HG03103 (cell line): ENCODE measurements around the gene TACC2.
"Not testable (repeated sequence)": the region's sequence is repeated elsewhere in the genome, so short reads cannot be mapped to it uniquely, and the experiment has no call there.

ENCODE experiments used
- ATAC-seq: cut with Tn5 transposase; IDR thresholded peaks from one replicate; pipeline ENCODE4 v1.9.1; 2021; ENCODE audit warnings: low read depth; ENCODE audit not compliant: unreplicated experiment

Gene TACC2

DNA sequence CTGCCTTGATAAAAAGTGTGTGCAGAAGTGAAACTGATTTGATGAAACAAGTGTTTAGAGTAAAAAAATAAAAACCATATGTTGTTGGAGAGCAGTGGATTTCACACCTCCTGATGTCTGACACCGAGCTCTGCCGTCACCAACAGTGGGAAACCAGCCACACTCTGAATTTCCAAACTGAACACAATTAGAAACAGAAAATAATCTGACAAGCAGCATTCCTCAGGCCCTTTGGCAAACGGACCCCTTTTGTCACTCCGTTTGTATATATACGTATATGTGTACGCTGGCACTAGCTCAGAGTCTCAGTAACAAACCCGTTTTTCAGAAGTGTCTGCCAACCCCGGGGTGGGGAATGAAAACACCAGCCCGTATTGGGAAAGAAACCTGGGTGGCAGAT lies 32.4 kb downstream of the TACC2 start:
- ATAC-seq = no peak

DNA sequence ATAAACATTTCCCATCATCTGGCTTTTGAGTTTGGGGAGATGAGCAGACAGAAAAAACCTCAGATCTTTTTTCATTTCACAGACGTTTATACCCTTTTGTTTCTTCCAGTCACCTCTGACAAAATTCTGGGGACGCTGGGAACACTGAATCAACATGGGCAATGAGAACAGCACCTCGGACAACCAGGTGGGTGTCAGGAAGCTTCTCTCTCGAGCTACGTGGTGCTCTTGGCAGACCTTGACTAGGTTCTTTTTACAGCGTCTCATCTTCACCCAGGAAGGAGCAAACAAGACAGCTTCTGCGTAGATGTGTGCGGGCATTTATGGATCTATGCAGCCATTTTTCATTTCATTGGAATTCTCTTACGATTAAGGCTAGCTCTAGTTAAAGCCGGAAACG lies 32.9 kb downstream of the TACC2 start:
- ATAC-seq = no peak

DNA sequence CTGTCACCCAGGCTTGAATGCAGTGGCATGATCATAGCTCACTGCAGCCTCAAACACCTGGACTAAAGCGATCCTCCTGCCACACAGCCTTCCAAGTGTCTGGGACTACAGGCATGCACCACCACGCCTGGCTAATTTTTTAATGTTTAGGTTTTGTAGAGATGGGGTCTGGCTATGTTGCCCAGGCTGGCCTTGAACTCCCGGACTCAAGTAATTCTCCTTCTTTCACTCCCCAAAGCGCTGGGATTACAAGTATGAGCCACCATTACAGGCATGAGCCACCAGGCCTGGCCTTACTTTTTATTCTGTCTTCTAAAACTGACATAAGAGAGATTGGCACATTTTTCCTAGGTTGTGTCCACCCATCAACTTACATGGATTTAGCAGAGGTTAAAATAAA lies 33.3 kb downstream of the TACC2 start:
- no peak for ATAC-seq

DNA sequence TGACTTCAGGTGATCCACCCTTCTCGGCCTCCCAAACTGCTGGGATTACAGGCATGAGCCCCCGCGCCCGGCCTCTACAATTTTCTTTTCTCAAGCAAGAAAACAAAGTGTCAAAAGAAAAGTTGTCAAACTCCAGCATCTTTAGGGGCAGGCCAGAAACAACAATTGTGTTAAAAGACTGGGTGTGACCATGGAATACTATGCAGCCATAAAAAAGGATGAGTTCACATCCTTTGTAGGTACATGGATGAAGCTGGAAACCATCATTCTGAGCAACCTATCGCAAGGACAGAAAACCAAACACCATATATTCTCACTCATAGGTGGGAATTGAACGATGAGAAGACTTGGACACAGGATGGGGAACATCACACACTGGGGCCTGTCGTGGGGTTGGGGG lies 34.3 kb downstream of the TACC2 start:
- not testable (repeated sequence) for ATAC-seq

DNA sequence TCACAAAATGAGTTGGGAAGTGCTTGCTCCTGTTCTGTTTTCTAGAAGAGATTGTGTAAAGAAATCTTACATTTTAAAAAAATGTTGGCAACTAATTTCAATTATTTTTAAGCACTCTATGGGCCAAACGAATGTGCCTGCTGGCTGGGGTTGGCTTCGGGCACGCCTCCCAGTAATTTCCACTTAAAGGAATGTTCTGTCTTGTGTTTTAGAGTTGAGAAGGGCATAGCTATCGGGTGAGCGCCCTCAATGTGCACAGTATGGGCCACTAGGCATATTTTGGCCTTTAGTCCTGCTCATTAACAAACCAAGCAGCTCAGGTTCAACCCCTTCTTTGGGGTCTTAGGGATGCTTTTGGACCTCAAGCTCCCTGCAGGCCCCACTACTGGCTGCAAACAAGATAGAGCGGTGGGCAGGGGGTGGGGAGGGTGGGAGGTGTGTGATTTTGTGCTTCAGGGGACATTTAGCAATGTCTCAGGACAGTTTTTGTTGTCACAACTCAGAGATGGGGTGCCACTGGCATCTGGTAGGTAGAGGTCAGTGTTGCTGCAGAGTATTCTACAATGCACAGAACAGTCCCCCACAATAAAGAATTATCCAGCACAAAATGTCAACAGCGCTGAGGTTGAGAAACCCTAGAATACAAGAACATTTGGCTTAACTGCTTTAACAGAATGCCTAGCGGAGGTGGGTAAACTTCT lies 40.7 kb downstream of the TACC2 start:
- ATAC-seq = no peak

DNA sequence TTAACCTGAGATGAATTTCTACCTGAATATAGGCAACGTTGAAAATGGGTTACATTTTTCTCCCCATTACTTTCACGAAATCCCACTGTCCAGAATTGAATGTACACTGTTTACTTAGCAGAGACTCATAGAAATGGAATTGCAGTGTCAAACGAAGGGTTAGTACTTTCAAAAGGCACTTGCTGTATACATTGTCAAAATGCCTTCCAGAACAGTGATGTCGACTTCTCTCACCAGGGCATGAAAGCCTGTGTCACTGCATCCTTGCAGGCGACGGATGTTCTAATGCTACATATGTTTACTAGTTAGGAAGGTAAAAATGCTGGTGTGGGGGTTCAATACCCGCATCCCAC lies 41.2 kb downstream of the TACC2 start:
- ATAC-seq = no peak

DNA sequence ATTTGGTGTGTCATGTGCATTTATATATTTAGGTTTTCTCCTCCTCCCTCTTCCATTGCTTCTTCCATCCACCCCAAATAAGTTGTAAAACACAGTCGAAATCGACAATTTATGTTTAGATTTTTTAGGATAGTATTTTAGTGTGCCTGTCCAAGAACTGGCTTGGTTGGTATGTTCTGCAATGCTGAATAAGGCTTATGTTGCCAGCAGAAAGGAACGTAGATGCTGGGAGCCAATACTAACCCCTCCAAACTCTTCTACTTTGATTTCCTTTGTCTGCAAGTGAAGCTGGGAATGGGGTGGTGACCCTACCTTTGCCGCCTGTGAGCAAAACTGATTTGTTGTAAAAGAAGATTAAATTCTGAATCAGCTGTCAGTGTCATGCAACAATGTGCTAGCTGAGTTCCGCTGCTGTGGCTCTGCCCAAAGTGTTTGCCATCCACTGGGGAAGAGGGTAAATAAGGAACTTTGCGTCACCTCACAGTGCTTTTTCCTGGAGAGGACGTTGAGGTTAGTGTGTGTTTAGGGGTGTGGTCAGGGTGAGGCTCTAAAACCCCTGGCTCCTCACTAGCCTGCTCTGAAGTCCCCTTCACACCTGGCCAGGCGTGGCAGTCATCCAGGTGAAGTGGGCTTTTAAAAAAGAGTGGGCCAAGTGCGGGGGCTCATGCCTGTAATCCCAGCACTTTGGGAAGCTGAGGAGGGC lies 44.4 kb downstream of the TACC2 start:
- ATAC-seq = no peak

DNA sequence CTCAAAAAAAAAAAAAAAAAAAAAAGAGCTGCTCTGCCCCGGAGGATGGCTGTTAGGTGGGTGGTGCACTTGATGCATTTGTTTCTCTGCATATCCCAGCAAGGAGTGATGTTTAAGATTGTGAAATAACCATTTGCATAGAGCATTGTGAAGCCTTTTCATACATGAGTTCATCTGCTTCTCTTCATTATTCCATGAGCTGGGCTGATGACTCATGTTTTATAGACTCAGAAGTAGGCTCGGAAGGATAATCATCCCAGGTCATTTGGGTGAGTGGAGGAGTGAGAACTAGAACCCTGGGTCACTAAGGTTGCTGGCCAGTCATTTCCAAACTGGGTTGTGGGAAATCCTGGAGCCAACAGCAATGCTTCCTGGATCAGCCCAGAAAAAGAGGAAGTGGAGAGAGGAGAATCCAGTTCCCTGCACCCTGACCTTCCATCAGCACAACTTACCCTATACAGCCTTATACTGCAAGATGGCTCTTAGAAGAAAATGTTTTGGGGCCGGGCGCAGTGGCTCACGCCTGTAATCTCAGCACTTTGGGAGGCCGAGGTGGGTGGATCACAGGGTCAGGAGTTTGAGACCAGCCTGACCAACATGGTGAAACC lies 45.3 kb downstream of the TACC2 start:
- no peak for ATAC-seq

DNA sequence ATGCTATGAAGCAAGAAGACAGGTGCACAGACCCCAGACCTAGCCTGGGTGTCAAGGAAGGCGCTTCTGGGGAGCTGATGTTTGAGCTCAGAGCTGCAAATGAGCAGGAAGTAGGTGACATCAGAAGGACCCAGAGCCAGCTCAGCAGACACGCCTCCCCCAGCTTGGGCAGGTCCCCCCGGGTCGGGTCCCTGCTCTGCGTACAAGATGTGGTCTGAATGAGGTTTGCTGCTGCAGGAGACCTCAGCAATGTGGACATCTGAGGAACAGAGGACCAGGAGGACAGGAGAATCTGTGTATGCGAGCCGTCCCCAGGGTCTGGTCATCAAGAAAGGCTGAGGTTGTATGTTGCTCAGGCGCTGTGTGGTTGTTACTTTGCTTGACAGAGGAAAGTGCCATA lies 51.8 kb downstream of the TACC2 start:
- ATAC-seq = no peak

DNA sequence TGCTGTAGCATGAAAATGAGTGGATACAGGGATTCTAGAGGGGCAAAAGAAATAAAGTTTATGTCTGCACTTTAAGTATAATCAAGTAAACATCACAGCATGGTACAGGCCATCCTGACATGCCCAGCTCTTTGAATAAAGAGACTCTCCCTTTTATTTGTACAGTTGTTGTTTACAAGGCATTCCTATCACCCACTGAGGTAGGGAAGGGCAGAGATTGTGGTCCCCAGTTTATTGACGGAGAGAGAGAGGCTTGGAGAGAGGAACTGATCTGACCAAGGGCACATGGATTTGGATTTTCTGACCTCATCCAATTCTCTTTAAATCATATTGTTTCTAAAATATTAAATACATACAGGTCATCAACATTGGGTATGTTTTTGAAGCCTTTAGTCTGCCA lies 53.9 kb downstream of the TACC2 start:
- ATAC-seq = no peak

DNA sequence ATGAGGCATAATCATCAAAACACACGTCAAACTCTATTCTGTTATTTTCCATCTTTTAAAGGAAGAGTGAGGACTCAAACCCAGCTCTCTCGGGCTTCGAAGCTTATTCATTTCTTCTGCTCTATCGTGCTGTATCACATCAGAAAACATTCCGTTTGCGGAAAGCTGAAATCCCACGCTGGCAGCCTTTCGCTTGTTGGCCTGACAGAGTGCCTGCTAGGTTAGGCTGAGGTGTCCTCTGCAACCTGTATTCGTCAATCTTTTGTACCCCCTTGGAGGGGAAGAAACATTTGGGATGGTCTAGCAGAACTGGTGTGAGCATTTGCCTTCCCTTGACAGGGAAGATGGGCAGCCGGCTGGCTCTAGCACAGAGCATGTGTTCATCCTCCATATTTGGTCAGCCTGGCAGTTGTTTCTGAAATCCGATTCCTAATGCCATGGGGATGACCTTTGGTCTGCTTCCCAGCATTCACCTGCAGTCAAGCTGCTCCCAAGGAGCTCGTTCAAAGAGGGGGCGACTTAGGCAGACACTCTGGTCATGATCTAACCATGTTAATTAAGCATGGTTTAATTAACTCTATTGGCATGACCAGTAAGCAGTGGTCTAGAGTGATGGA lies 55.2 kb downstream of the TACC2 start:
- no peak for ATAC-seq

DNA sequence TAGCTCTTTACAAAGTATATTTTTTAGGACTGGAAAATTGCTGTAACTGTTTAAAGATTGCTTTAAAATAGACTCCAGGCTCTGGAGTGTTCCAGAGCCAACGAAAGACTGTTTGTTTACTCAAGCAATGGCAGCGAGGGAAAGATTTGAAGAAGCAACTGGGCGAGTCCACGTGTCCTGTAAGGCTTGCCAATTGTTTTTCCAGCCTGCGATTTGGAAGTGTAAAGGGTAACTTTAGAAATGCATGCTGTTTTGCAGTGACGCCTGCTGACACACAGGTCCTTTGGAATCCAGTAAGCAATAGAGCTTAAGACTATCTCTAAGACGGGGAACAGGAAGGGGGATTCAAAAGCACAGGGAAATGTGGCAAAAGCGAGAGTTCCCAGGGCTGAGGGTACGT lies 55.8 kb downstream of the TACC2 start:
- no peak for ATAC-seq

DNA sequence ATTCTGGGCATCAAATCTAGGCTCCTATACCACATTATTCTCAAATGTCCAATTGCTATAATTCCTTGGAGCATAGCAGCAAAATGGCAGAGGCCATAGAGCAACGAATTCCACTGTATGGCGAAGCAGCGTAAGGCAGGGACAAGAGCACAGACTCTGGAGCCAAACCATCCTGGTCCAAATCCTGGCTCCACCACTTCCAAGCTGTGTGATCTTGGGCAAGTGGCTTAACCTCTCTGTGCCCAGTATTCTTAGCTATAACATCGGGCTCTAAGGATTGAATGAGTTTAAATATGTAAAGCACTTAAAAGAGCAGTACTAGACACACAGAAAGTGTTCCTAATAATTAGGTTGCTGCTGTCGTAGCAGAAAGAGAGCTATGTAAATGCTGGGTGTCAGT lies 56.2 kb downstream of the TACC2 start:
- no peak for ATAC-seq

DNA sequence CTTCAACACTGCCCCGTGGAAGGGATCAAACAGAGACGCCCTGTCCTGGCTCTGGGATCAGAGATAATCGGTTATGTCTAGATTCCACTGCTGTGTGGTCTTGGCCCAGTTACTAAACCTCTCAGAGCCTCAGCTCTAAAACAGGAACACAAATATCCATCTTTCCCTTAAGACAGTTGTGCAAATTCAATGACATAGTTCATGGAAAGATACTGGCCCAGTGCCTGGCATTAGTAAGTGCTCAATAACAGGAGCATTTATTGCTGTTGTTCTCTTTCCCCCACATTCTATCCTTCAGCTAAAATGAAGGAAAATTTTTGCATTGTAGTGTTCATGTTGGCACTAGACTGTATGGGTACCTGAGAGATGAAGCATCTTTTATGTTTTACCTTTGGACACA lies 58.6 kb downstream of the TACC2 start:
- ATAC-seq = no peak

DNA sequence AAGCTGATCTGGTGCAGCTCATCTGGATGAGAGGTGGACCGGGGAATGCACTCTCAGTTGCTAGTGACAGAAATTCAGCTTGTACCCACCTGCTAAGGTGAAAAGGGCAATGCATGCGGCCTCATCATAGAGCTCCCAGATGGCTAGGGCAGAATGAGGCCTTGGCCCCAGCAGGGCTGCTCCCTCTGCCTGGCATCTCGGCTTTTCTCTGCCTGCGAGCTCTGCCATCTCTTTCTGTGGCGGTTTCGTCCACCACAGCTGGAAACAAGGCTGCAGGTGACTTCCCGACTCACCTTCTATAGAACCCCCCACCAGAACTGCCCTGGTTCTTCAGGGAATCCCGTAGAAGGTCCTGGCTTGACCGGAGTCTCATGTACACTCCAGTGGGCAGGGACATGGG lies 60.1 kb downstream of the TACC2 start:
- ATAC-seq = no peak

DNA sequence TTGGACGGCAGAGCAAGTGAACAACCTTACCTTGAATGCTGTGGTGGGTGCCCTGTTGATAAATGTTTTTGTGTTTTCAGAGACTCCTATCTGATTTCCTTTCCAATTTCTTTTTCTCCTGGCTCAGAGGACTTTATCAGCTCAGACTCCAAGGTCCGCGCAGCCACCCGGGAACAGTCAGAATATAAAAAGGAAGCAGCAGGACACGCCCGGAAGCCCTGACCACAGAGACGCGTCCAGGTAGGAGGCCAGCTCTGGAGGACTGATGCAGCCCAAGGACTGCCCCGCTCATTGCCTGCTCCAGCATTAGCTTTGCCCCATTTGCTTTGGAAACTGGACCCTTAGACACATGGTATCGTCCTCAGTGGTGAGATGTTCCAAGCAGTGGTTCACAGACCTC lies 61.3 kb downstream of the TACC2 start:
- no peak for ATAC-seq

DNA sequence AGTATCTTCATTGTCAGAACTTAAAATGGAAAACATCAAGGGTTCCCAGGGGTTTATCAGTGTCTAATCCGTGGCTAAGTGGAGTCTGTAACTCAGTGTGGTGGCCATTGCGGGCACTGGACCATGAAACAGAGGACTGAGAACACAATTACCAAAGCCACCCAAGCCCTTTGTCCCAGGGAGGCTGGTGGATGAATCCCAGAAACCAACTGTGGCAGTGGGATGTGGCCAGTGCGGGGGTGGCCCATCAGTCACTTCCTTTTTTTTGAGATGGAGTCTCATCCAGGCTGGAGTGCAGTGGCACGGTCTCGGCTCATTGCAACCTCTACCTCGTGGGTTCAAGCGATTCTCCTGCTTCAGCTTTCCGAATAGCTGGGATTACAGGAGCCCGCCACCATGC lies 61.8 kb downstream of the TACC2 start:
- no peak for ATAC-seq

DNA sequence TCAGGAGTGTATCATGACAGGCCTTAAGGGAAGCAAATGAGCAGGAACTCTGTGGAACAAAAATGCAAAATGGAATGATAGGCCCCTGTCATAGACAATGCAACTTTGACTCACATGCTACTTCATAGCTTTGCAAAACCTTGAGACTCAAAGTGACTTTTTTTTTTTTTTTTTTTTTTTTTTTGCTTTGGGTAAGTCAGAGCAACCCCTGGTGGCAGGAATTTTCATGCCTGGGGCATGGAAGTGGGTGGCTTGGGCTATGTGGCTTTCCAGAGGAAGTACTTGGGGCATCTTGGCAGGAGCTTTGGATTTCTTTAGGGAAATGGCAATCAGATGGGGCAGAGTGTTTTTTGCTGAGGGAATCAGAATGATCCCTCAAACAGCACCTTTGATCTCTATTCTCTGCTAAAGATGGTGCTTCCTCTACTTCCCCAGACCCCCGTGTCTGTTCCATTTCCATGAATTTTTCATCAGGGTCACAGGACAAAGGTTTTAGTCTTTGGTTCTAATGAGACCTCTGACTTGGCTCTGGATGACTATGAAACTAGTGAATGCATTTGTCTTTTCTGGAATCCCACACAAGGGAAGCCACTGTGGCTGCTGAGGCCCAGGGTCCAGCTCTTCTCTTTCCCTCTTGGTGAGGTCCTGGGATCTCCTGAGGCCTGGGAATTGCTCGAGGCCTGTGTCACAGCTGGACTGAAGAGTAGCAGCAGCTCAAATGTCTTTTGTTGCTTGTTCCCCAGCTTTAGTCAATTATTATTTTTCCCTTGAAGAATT lies 62.8 kb downstream of the TACC2 start:
- ATAC-seq = no peak

DNA sequence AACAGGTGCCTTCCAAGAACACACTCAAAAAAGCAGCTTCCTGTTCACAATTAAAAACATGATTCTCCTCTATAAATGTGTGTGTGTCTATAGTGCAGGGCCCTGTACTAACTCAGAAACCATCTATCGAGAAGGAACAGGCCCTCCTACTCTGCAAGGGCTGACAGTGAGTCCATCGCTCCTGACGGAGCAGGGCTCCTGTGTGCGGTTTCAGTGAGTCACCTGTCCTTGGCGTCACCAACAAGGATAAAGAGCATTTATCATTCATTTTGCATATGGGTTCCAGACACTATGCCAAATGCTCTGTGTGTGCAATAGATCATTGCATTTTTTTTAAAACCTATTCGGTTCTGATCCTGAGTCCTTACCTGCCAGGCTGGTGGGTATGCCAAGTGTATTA lies 63.7 kb downstream of the TACC2 start:
- no peak for ATAC-seq

DNA sequence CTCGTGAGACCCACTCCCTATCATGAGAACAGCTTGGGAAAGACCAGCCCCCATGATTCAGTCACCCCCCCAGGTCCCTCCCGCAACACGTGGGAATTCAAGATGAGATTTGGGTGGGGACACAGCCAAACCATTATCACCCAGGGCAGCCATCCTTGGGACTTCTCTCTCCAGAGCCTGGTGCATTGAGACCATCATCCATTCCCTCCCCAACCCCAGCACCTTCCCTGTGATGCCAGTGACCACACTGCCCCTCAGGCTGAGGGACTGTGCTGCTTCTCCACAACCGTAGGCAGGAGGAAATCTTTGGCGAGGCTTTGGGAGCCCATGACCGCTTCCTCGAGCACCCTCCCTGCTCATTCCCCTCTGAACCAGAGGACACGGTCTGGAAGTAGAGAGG lies 64.4 kb downstream of the TACC2 start:
- ATAC-seq = no peak
